Heart left ventricle (tissue), 16 donors: ENCODE measurements around the gene CBL. TPM values are rescaled to one million over a fixed set of nuclear protein-coding genes. Genes with fewer than 3 reads are reported as not detected.

Experiments used
- ATAC-seq, 4 donors: fragments of 200-7000 bp; cut with Tn5 transposase; one replicate each; pipeline ENCODE4 v1.9.1; 2020 to 2022; ENCODE audit warnings: moderate library complexity in 4 of 4, mild to moderate bottlenecking in 3 of 4, moderate number of reproducible peaks in 1 of 4
- DNase-seq, 5 donors: peaks; one replicate each; pipeline ENCODE4 v3.0.0-alpha.2; 2020
- H3K27ac ChIP-seq, 12 donors: fragments of 200-600 bp; sonication (generic) in 4 of 12; one replicate each; pipeline versions ENCODE4 v1.5.0 to v1.8.0; 2016 to 2022; ENCODE audit warnings: mild to moderate bottlenecking in 2 of 12
- H3K27me3 ChIP-seq, 9 donors: fragments of 200-600 bp; sonication (generic) in 2 of 9; one replicate each; pipeline versions ENCODE4 v1.5.1 to v1.8.0; 2016 to 2022; ENCODE audit warnings: mild to moderate bottlenecking in 3 of 9
- H3K36me3 ChIP-seq, 9 donors: fragments of 200-600 bp; sonication (generic) in 2 of 9; one replicate each; pipeline versions ENCODE4 v1.5.0 to v1.8.0; 2018 to 2022; ENCODE audit warnings: mild to moderate bottlenecking in 2 of 9
- H3K4me1 ChIP-seq, 12 donors: fragments of 200-600 bp; sonication (generic) in 4 of 12; one replicate each; pipeline versions ENCODE4 v1.5.0 to v1.8.0; 2016 to 2022; ENCODE audit warnings: mild to moderate bottlenecking in 3 of 12
- H3K4me3 ChIP-seq, 12 donors: fragments of 200-600 bp; sonication (generic) in 4 of 12; one replicate each; pipeline versions ENCODE4 v1.5.0 to v1.8.0; 2017 to 2022; ENCODE audit warnings: mild to moderate bottlenecking in 9 of 12, moderate library complexity in 4 of 12
- H3K9me3 ChIP-seq, 12 donors: fragments of 200-600 bp; sonication (generic) in 4 of 12; one replicate each; pipeline versions ENCODE4 v1.5.0 to v1.8.0; 2016 to 2022; ENCODE audit warnings: mild to moderate bottlenecking in 1 of 12
- CTCF ChIP-seq, 12 donors: fragments of 200-600 bp; sonication (generic) in 4 of 12; IDR thresholded peaks; one replicate each; pipeline versions ENCODE4 v1.5.0 to v1.8.0; 2018 to 2022; ENCODE audit warnings: antibody characterized with exemption in 12 of 12, mild to moderate bottlenecking in 5 of 12
- POLR2A ChIP-seq, 2 donors: fragments of 450-650 bp; IDR thresholded peaks; one replicate each; pipeline ENCODE4 v1.6.1; 2017; ENCODE audit warnings: antibody characterized with exemption in 2 of 2, mild to moderate bottlenecking in 2 of 2, moderate library complexity in 2 of 2
- WGBS, 4 donors: extraction: QIAGEN DNeasy Blood & Tissue Kit in 2 of 4; methylation state at CpG; one replicate each; pipeline versions ENCODE4 v1.1.5 to v1.1.7; 2013 to 2018; 5-methylcytosine and 5-hydroxymethylcytosine counted together
- intact Hi-C, 10 donors: fragments of 100-400 bp; cut with DNase I; formaldehyde crosslinking; loops; one replicate each; pipeline versions ENCODE4 v1.11.1 to v1.14.2; 2022
- polyA plus RNA-seq, 2 donors: library from polyadenylated mRNA; stranded (reverse); fragments of 200-250 nt; gene quantifications; one replicate each; pipeline ENCODE4 v1.2.3, GENCODE V29; 2013
- total RNA-seq, 9 donors: library from RNA; depleted of rRNA in 2 of 9; stranded (reverse); fragments of >200 nt in 2 of 9; fragmentation: NEBNext Ultra II Directional in 3 of 9; extraction: Animal tissue kit (Norgen Biotek cat#: 25700) in 3 of 9; gene quantifications; one replicate each; pipeline versions ENCODE4 v1.1.0 to v1.2.4, GENCODE V29; 2016 to 2023
- donor health status: ischemic (EF 13 %, LVEDD 7.1; RV severe dilation, severe dysfunction).
- donor health status: healthy with polysubstance abuse.
- donor health status: DM: no; HTN: yes; CAD: no.
- donor health status: DM: no; HTN: no; CAD: no.
- donor health status: ischemic (EF 25% LVEDD 6.9; RV normal size, moderate dysfunction).
- donor health status: ischemic (EF 25% LVEDD 5.7; RV mildly dilated, moderate dysfunction).
- donor health status: healthy.
- donor health status: DM: yes; HTN: yes; CAD: no.
- donor health status: ischemic (EF 35%, LVEDD 5.7; RV mildly dilated, moderate dysfunction).
- donor health status: nonischemic (EF 11% LVEDD 7.7; RV severe dilation, severe dysfunction).
- donor health status: DM: yes; HTN: yes; CAD: no.
- donor health status: PGD.
- donor health status: ischemic (EF 29% LVEDD 5.4; RV normal size, mild dysfunction).
- donor health status: nonischemic (EF 23%, LVEDD 6.1; RV moderate dilation, normal function).

CBL gene
- total and polyA plus RNA-seq, 11 donors = 3.1 to 20.4 (median 7.4) TPM

DNA sequence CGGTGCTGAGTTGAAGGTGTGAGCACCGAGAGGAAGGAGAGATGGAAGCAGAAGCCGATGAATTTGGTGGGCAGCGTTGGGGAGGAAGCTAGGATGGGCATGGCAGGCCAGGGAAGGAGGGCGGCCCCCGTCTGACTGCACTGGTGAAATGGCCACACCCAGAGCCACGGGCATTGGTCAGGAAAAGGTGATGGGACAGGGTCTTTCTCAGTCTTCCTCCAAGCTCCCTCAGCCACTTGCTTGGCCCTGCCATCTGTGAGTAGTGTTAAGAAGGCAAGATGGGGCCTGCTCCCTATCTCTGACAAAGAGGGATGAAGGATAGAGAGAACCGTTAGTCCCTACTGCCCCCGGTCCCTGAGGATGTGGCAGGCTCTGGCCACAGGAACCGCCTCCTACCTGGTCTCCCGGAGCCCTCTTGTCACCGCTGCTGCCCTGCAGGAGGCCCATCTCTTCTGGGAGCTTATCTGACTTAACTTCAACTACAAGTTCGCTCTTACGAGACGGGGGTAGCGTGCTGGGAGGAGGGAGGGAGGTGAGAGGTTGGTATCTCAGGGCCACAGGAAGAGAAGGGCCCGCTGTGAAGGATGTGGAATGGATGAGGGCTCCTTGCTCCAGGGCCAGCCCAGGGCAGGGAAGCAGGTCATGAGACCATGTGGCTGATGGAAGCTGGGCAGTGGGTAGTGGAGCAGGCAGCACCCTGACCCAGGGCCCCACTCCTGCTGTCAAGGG lies 104.0 kb downstream of the CBL start:
- 79 to 82% (median 82%) methylated on average over 17 of the region's 17 CpGs for WGBS, 4 donors
- ATAC-seq = no peak
- intact Hi-C loops = loop anchor here in 1 of 10 donors (10.0 kb wide), 1 partner anchor 195 kb away; no protein-coding TSS in a partner anchor

GRCh38 chr11:119310682-119311052 lies 104.5 kb downstream of the CBL start:
- WGBS, 4 donors = 55 to 80% (median 75%) methylated on average over 13 to 20 of the region's 20 CpGs
- Histone ChIP-seq H3K9me3 (no peaks in the 10 kb centered on the region), H3K4me1 (peaks cover 0 to 22% (median 12%) of the 10 kb centered on the region in 12 donors), H3K27me3 (peaks cover 0 to 12% (median 0%) of the 10 kb centered on the region in 9 donors), H3K27ac (peak overlapping the region in 4 of 12 donors; percentile 9 to 43 (median 34)), H3K4me3 (no peak overlapping the region), H3K36me3 (peaks cover 0 to 89% (median 70%) of the 10 kb centered on the region in 9 donors)
- DNase-seq (peak in 1 of 5 donors; percentile 64), ATAC-seq (peak in 1 of 4 donors; percentile 10)
- intact Hi-C loops = loop anchor here in 1 of 10 donors (10.0 kb wide), 1 partner anchor 196 kb away; no protein-coding TSS in a partner anchor
- TF ChIP-seq POLR2A (IDR thresholded peaks at IDR 0.05) = no peak
- TF ChIP-seq CTCF (IDR thresholded peaks at IDR 0.05) = no peak

More for the DNA sequence above, 104.0 kb downstream of the CBL start:
- Histone ChIP-seq H3K27me3 (peaks cover 0 to 7% (median 0%) of the 10 kb centered on the region in 9 donors), H3K4me1 (peaks cover 0 to 17% (median 8%) of the 10 kb centered on the region in 12 donors), H3K36me3 (peaks cover 0 to 89% (median 73%) of the 10 kb centered on the region in 9 donors), H3K27ac (peak overlapping the region in 2 of 12 donors; percentile 33 to 34), H3K4me3 (no peak overlapping the region), H3K9me3 (no peaks in the 10 kb centered on the region)
- DNase-seq = no peak
- TF ChIP-seq CTCF (IDR thresholded peaks at IDR 0.05) (no peak), POLR2A (IDR thresholded peaks at IDR 0.05) (no peak)

DNA sequence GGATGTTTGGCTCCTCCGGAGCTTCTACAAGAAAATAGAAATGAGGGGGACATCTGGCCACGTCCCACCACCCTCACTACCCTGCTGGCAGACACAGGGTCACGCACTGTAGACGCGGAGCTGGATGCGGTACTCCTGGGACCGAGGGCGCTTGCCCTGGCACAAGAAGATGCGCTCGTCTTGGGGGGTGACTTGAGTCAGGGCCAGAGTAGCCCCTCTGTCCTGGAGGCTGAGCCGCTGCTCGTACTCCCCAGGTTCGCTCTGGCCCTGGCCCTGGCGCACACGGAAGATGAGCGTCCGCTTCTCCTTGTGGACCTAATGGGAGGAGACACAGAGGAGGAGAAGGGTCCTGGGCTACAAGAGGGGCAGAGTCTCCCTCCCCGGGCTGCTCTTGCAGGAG lies 108.6 kb downstream of the CBL start:
- no peak for ATAC-seq
- Histone ChIP-seq H3K27me3 (peaks cover 0 to 33% (median 0%) of the 10 kb centered on the region in 9 donors), H3K9me3 (no peaks in the 10 kb centered on the region), H3K36me3 (peaks cover 0 to 53% (median 33%) of the 10 kb centered on the region in 9 donors), H3K27ac (peak overlapping the region in 11 of 12 donors; percentile 86 to 99 (median 95)), H3K4me1 (peaks cover 0 to 59% (median 38%) of the 10 kb centered on the region in 12 donors), H3K4me3 (peak overlapping the region in 11 of 12 donors; percentile 6 to 86 (median 74))
- DNase-seq = no peak
- WGBS, 4 donors = 71 to 85% (median 78%) methylated on average over 14 to 18 of the region's 18 CpGs
- TF ChIP-seq CTCF (IDR thresholded peaks at IDR 0.05) = no peak
- no peak for TF ChIP-seq POLR2A (IDR thresholded peaks at IDR 0.05)
- intact Hi-C loops = loop anchor here in 3 of 10 donors (5.0 to 10.0 kb wide), 3 partner anchors 167 to 212 kb away; partner anchors contain the start of genes ABCG4 (in 1 of the 3) and DPAGT1 (in 1 of the 3)
